H9 (cell line): ENCODE data around the gene B3GAT3. TPM values are rescaled to one million over a fixed set of nuclear protein-coding genes. Genes with fewer than 3 reads are reported as not detected.

Experiments
- DNase-seq: peaks from one replicate; pipeline ENCODE4 v3.0.0-alpha.2; 2017
- H2AFZ ChIP-seq: one replicate; pipeline ENCODE4 v1.6.1; 2013; ENCODE audit warnings: mild to moderate bottlenecking, low read length, control low read depth, moderate library complexity
- H2AK5ac ChIP-seq: 2 replicates; pipeline ENCODE4 v1.6.1; 2013; ENCODE audit warnings: low read length, control low read depth, mixed read lengths; ENCODE audit not compliant: insufficient read length
- H2BK120ac ChIP-seq: one replicate; pipeline ENCODE4 v1.6.1; 2013; ENCODE audit warnings: low read depth, mild to moderate bottlenecking, low read length, control low read depth, inconsistent platforms; ENCODE audit not compliant: poor library complexity, severe bottlenecking
- H2BK12ac ChIP-seq: 2 replicates; pipeline ENCODE4 v1.6.1; 2013; ENCODE audit warnings: low read length, control low read depth, mixed read lengths, low read depth; ENCODE audit not compliant: insufficient read length
- H2BK15ac ChIP-seq: 2 replicates; pipeline ENCODE4 v1.6.1; 2013; ENCODE audit warnings: low read depth, low read length, control low read depth
- H2BK20ac ChIP-seq: one replicate; pipeline ENCODE4 v1.6.1; 2013; ENCODE audit warnings: low read depth, mild to moderate bottlenecking, low read length, control low read depth, inconsistent platforms; ENCODE audit not compliant: poor library complexity, severe bottlenecking
- H2BK5ac ChIP-seq: 2 replicates; pipeline ENCODE4 v1.6.1; 2013; ENCODE audit warnings: low read length, control low read depth, mixed read lengths; ENCODE audit not compliant: insufficient read length
- H3K14ac ChIP-seq: 2 replicates; pipeline ENCODE4 v1.6.1; 2013; ENCODE audit warnings: low read length, control low read depth; ENCODE audit not compliant: insufficient read depth
- H3K18ac ChIP-seq: 2 replicates; pipeline ENCODE4 v1.6.1; 2013; ENCODE audit warnings: low read depth, mild to moderate bottlenecking, mixed read lengths, low read length, control low read depth; ENCODE audit not compliant: insufficient read length
- H3K23ac ChIP-seq: 2 replicates; pipeline ENCODE4 v1.6.1; 2013; ENCODE audit warnings: low read length, control low read depth, mixed read lengths, low read depth; ENCODE audit not compliant: insufficient read length
- H3K23me2 ChIP-seq: 2 replicates; pipeline ENCODE4 v1.6.1; 2013; ENCODE audit warnings: low read depth, mild to moderate bottlenecking, mixed read lengths, low read length, control low read depth; ENCODE audit not compliant: insufficient read length, poor library complexity, severe bottlenecking
- H3K27ac ChIP-seq: 2 replicates; pipeline ENCODE4 v1.5.1; 2013; ENCODE audit warnings: low read length, control low read depth, mixed read lengths, low read depth; ENCODE audit not compliant: insufficient read length
- H3K27me3 ChIP-seq: 2 replicates; pipeline ENCODE4 v1.6.1; 2013; ENCODE audit warnings: low read length, control low read depth, inconsistent platforms; ENCODE audit not compliant: insufficient read depth
- H3K4ac ChIP-seq: 2 replicates; pipeline ENCODE4 v1.6.1; 2013; ENCODE audit warnings: low read depth, mild to moderate bottlenecking, control low read depth, inconsistent platforms, low read length, moderate library complexity
- H3K4me1 ChIP-seq: 2 replicates; pipeline ENCODE4 v1.6.1; 2013; ENCODE audit warnings: low read length, control low read depth, inconsistent platforms; ENCODE audit not compliant: insufficient read depth
- H3K4me2 ChIP-seq: 2 replicates; pipeline ENCODE4 v1.6.1; 2013; ENCODE audit warnings: low read length, control low read depth, mixed read lengths; ENCODE audit not compliant: insufficient read length, insufficient read depth
- H3K56ac ChIP-seq: 2 replicates; pipeline ENCODE4 v1.6.1; 2013; ENCODE audit warnings: low read depth, mild to moderate bottlenecking, mixed read lengths, low read length, control low read depth; ENCODE audit not compliant: insufficient read length
- H3K79me1 ChIP-seq: 2 replicates; pipeline ENCODE4 v1.6.1; 2013; ENCODE audit warnings: low read depth, mild to moderate bottlenecking, moderate library complexity, low read length, control low read depth, inconsistent platforms; ENCODE audit not compliant: insufficient read depth, poor library complexity, severe bottlenecking
- H3K79me2 ChIP-seq: 2 replicates; pipeline ENCODE4 v1.6.1; 2013; ENCODE audit warnings: low read length, control low read depth, inconsistent platforms; ENCODE audit not compliant: insufficient read depth
- H3K9ac ChIP-seq: 2 replicates; pipeline ENCODE4 v1.6.1; 2013; ENCODE audit warnings: low read length, control low read depth, mixed read lengths; ENCODE audit not compliant: insufficient read length; ENCODE audit errors: extremely low read depth
- H3K9me3 ChIP-seq: one replicate; pipeline ENCODE4 v1.6.1; 2013; ENCODE audit warnings: low read depth, low read length, inconsistent platforms; ENCODE audit not compliant: control insufficient read depth
- H3T11ph ChIP-seq: one replicate; pipeline ENCODE4 v1.6.1; 2013; ENCODE audit warnings: mild to moderate bottlenecking, low read length, control low read depth, inconsistent platforms
- H4K20me1 ChIP-seq: one replicate; pipeline ENCODE4 v1.6.1; 2013; ENCODE audit not compliant: control insufficient read depth, insufficient read length, insufficient read depth
- H4K5ac ChIP-seq: 2 replicates; pipeline ENCODE4 v1.6.1; 2013; ENCODE audit warnings: low read depth, mild to moderate bottlenecking, mixed read lengths, low read length, control low read depth; ENCODE audit not compliant: insufficient read length
- H4K8ac ChIP-seq: replicated peaks from 2 replicates; pipeline ENCODE4 v1.6.1; 2013; ENCODE audit warnings: low read length, control low read depth, mixed read lengths, low read depth; ENCODE audit not compliant: insufficient read length
- H4K91ac ChIP-seq: 2 replicates; pipeline ENCODE4 v1.6.1; 2013; ENCODE audit warnings: low read depth, mild to moderate bottlenecking, moderate library complexity, mixed read lengths, low read length, control low read depth; ENCODE audit not compliant: insufficient read length
- H3K27ac Mint-ChIP-seq, 3 experiments: 2 replicates in 2 of 3; 3 replicates in 1 of 3; pipeline ENCODE4 v1.8.0; 2020 to 2021; ENCODE audit warnings: mixed read lengths in 3 of 3, mild to moderate bottlenecking in 1 of 3, moderate library complexity in 1 of 3
- H3K27me3 Mint-ChIP-seq: 2 replicates; pipeline ENCODE4 v1.8.0; 2021; ENCODE audit warnings: low read depth, mild to moderate bottlenecking, moderate library complexity, mixed read lengths
- H3K36me3 Mint-ChIP-seq, 3 experiments: 2 replicates in 2 of 3; 3 replicates in 1 of 3; pipeline ENCODE4 v1.8.0; 2020 to 2021; ENCODE audit warnings: low read depth in 3 of 3, mixed read lengths in 3 of 3; ENCODE audit not compliant: insufficient read depth in 1 of 3
- H3K4me1 Mint-ChIP-seq, 2 experiments: 2 replicates each; pipeline ENCODE4 v1.8.0; 2020; ENCODE audit warnings: mixed read lengths in 2 of 2
- H3K4me3 Mint-ChIP-seq, 2 experiments: 2 replicates in 1 of 2; 3 replicates in 1 of 2; pipeline ENCODE4 v1.8.0; 2020 to 2021; ENCODE audit warnings: mild to moderate bottlenecking in 2 of 2, mixed read lengths in 2 of 2, moderate library complexity in 1 of 2
- H3K9me3 Mint-ChIP-seq, 2 experiments: 2 replicates in 1 of 2; 3 replicates in 1 of 2; pipeline ENCODE4 v1.8.0; 2020; ENCODE audit warnings: mild to moderate bottlenecking in 2 of 2, mixed read lengths in 2 of 2, moderate library complexity in 1 of 2
- CTCF ChIP-seq: fragments of 200-600 bp; sonication (generic); conservative IDR thresholded peaks from 3 replicates; pipeline ENCODE4 v1.8.0; 2021; ENCODE audit warnings: antibody characterized with exemption, mild to moderate bottlenecking
- WGBS: extraction: QIAGEN DNeasy Blood & Tissue Kit; methylation state at CpG from one replicate; pipeline ENCODE4 v1.1.7; 2013; ENCODE audit warnings: missing lambda C conversion rate, low lambda C conversion rate, mixed read lengths; ENCODE audit not compliant: insufficient read length; ENCODE audit errors: extremely low coverage; 5-methylcytosine and 5-hydroxymethylcytosine counted together
- total RNA-seq: library from RNA; stranded (reverse); gene quantifications from 2 replicates; pipeline ENCODE4 v1.2.1, GENCODE V29; 2021

B3GAT3 gene
- total RNA-seq, 1 experiment from 2014 or later: 30.8 TPM

- H3K23me2 ChIP-seq: peaks cover 4% of the 10 kb centered on the region
- no peak overlapping the region for H2BK5ac ChIP-seq
- H3K79me1 ChIP-seq: no peaks in the 10 kb centered on the region
- H2AFZ ChIP-seq: no peak overlapping the region
- no peak overlapping the region for H3K23ac ChIP-seq
- Mint-ChIP-seq H3K27me3 (no peaks in the 10 kb centered on the region), H3K27ac (no peak overlapping the region; a peak in 1 of 7 replicates), H3K4me1 (peaks cover 4 to 9% of the 10 kb centered on the region in 2 experiments), H3K4me3 (peak overlapping the region in 1 of 2 experiments; percentile 60; a peak in 1 of 5 replicates), H3K9me3 (no peaks in the 10 kb centered on the region), H3K36me3 (peaks cover 5 to 14% (median 7%) of the 10 kb centered on the region in 3 experiments; a peak in 6 of 7 replicates)
- no peak overlapping the region for H3K27ac ChIP-seq
- H4K8ac ChIP-seq: no peak overlapping the region
- no peak overlapping the region for H4K5ac ChIP-seq
- no peak for TF ChIP-seq CTCF
- no peak overlapping the region for H2AK5ac ChIP-seq
- no peak overlapping the region for H3K14ac ChIP-seq
- no peaks in the 10 kb centered on the region for H3K9me3 ChIP-seq
- H3K4ac ChIP-seq: no peak overlapping the region
- no peak overlapping the region for H2BK15ac ChIP-seq
- no peak overlapping the region for H3K18ac ChIP-seq
- no peak overlapping the region for H2BK12ac ChIP-seq
- H2BK120ac ChIP-seq: no peak overlapping the region
- H4K20me1 ChIP-seq: no peaks in the 10 kb centered on the region
- DNase-seq: no peak
- no peak overlapping the region for H3T11ph ChIP-seq
- H3K4me2 ChIP-seq: no peak overlapping the region
- peaks cover 4% of the 10 kb centered on the region; the same call in 1 of the 2 replicates for H3K79me2 ChIP-seq
- H4K91ac ChIP-seq: no peak overlapping the region
- no CpG with 5 or more reads among the region's 11 CpGs for WGBS
- H3K27me3 ChIP-seq: no peaks in the 10 kb centered on the region
- no peaks in the 10 kb centered on the region for H3K4me1 ChIP-seq
- H2BK20ac ChIP-seq: no peak overlapping the region
- H3K56ac ChIP-seq: no peak overlapping the region
- no peak overlapping the region for H3K9ac ChIP-seq
These were observed 32.5 kb upstream of the B3GAT3 start for GRCh38 chr11:62654297-62654696.
